ENCODE measurements around the gene SLC9A7.

DNA sequence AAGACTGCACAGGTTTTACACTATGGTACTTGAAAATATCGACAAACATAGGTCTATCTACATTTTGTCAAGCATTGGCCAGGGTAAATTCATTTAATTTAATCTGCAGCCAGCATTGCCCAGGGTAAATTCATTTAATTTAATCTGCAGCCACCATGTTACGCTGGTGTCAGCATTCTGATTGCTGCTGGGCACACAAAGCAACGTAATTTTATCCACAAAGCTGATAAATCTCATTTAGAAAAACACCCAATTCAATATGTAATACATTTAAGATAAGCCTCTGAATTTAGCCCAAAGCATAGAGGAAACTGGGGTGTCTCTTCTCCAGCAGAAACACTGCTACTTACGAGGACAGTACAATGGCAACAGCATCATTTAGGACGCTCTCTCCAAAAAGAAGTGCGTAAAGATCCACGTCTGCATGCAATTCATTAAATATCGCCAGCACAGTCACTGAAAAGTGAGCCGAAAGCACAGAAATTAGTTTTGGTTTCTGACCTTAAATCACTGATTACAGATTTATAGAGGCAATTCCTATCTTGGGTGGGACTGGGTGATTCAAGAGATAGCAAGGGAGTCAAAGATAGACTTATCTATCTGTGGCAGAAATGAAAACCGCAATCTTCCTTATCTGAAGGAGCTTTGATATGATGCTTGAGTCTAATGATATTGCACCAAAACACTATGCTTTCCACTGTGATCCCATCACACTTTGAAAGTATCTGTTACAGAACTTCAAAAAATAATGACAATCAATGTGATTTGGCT, 96.5 kb downstream of the SLC9A7 start:
- TF ChIP-seq, protein P1, sequence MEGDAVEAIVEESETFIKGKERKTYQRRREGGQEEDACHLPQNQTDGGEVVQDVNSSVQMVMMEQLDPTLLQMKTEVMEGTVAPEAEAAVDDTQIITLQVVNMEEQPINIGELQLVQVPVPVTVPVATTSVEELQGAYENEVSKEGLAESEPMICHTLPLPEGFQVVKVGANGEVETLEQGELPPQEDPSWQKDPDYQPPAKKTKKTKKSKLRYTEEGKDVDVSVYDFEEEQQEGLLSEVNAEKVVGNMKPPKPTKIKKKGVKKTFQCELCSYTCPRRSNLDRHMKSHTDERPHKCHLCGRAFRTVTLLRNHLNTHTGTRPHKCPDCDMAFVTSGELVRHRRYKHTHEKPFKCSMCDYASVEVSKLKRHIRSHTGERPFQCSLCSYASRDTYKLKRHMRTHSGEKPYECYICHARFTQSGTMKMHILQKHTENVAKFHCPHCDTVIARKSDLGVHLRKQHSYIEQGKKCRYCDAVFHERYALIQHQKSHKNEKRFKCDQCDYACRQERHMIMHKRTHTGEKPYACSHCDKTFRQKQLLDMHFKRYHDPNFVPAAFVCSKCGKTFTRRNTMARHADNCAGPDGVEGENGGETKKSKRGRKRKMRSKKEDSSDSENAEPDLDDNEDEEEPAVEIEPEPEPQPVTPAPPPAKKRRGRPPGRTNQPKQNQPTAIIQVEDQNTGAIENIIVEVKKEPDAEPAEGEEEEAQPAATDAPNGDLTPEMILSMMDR (conservative IDR thresholded peaks at IDR 0.05), result no peak
- TF ChIP-seq EZH2 (IDR thresholded peaks at IDR 0.05; ENCODE audit: low read depth), result no peak
